A549 (cell line): ENCODE measurements around the gene GCK. TPM values are rescaled to one million over a fixed set of nuclear protein-coding genes. Genes with fewer than 3 reads are reported as not detected.

Experiments
- ATAC-seq, 2 experiments: fragments of 200-7000 bp in 1 of 2; fragments of >200 bp in 1 of 2; cut with Nextera tagmentation in 1 of 2; cut with Tn5 transposase in 1 of 2; 3 replicates each; pipeline versions ENCODE4 v1.8.0 to v1.9.1; 2018 to 2020; ENCODE audit warnings: mild to moderate bottlenecking in 1 of 2, moderate library complexity in 1 of 2
- CTCF ChIA-PET: fragments of 300-600 bp; sonication (Branson Sonifier 250); formaldehyde crosslinking; extraction: SDS; loops from one replicate; lab custom pipeline; 2021; ENCODE audit warnings: antibody characterized with exemption, inconsistent platforms; lab: Yijun Ruan, JAX
- POLR2A ChIA-PET: fragments of 350-600 bp; formaldehyde crosslinking; extraction: SDS; loops from one replicate; lab custom pipeline; 2021; ENCODE audit warnings: antibody characterized with exemption, inconsistent platforms; lab: Yijun Ruan, JAX
- DNase-seq, 2 experiments: peaks; one replicate each; pipeline versions ENCODE4 v3.0.0 to v3.0.0-alpha.2; 2011 to 2016; ENCODE audit warnings: low read depth in 1 of 2, low spot score in 1 of 2
- FAIRE-seq: peaks from 2 replicates; lab custom pipeline; 2011; peaks lifted over from hg19 to GRCh38; lab: Jason Lieb, UNC
- H3K27ac ChIP-seq, 2 experiments: fragments of >200 bp; sonication (Bioruptor Twin); formaldehyde crosslinking; 3 replicates each; pipeline ENCODE4 v1.5.1; 2016 to 2017
- H3K4me1 ChIP-seq: fragments of >200 bp; sonication (Bioruptor Twin); formaldehyde crosslinking; 3 replicates; pipeline ENCODE4 v1.6.1; 2016
- H3K4me2 ChIP-seq: fragments of >200 bp; sonication (Bioruptor Twin); formaldehyde crosslinking; 3 replicates; pipeline ENCODE4 v1.6.1; 2016
- H3K4me3 ChIP-seq: fragments of >200 bp; sonication (Bioruptor Twin); formaldehyde crosslinking; 3 replicates; pipeline ENCODE4 v1.5.1; 2016
- H3K9me3 ChIP-seq: fragments of >200 bp; sonication (Bioruptor Twin); formaldehyde crosslinking; 3 replicates; pipeline ENCODE4 v1.6.1; 2016
- CBX2 ChIP-seq: fragments of 200-600 bp; sonication (generic); IDR thresholded peaks from 2 replicates; pipeline ENCODE4 v1.6.1; 2016; ENCODE audit warnings: low read depth, mild to moderate bottlenecking, borderline replicate concordance
- CBX8 ChIP-seq: fragments of 200-600 bp; sonication (generic); IDR thresholded peaks from 2 replicates; pipeline ENCODE4 v1.6.1; 2016
- CEBPB ChIP-seq, 2 experiments: fragments of >200 bp in 1 of 2; sonication (Bioruptor Twin) in 1 of 2; formaldehyde crosslinking in 1 of 2; IDR thresholded peaks; 2 replicates each; pipeline ENCODE4 v1.6.1; 2012 to 2016
- ESRRA ChIP-seq: fragments of 150-350 bp; IDR thresholded peaks from 2 replicates; pipeline ENCODE4 v1.6.1; 2014; ENCODE audit warnings: mild to moderate bottlenecking, low read length, borderline replicate concordance
- FOSB ChIP-seq: fragments of 250-450 bp; sonication (Bioruptor Pico); IDR thresholded peaks from 2 replicates; pipeline ENCODE4 v1.5.0; 2020; ENCODE audit warnings: mild to moderate bottlenecking, moderate library complexity
- FOXS1 ChIP-seq: fragments of 250-450 bp; sonication (Bioruptor Pico); IDR thresholded peaks from 2 replicates; pipeline ENCODE4 v1.5.0; 2020; ENCODE audit warnings: mild to moderate bottlenecking, moderate library complexity
- HES2 ChIP-seq: fragments of >200 bp; sonication (Bioruptor Twin); formaldehyde crosslinking; IDR thresholded peaks from 2 replicates; pipeline ENCODE4 v1.6.1; 2016
- HEYL ChIP-seq: fragments of 250-450 bp; sonication (Bioruptor Pico); IDR thresholded peaks from 2 replicates; pipeline ENCODE4 v1.8.0; 2021; ENCODE audit warnings: mild to moderate bottlenecking, moderate library complexity
- JUN ChIP-seq, 2 experiments: fragments of >200 bp; sonication (Bioruptor Twin); formaldehyde crosslinking; IDR thresholded peaks; 2 replicates in 1 of 2; 3 replicates in 1 of 2; pipeline ENCODE4 v1.6.1; 2016 to 2017
- MAFK ChIP-seq: fragments of 450-650 bp; IDR thresholded peaks from 2 replicates; pipeline ENCODE4 v1.6.1; 2014; ENCODE audit not compliant: partially characterized antibody
- NFE2L2 ChIP-seq: fragments of 150-350 bp; conservative IDR thresholded peaks from 2 replicates; pipeline ENCODE4 v1.6.1; 2014; ENCODE audit warnings: low read length
- POLR2A ChIP-seq: IDR thresholded peaks from 2 replicates; pipeline ENCODE4 v1.6.1; 2012; ENCODE audit warnings: mild to moderate bottlenecking, low read length
- REST ChIP-seq: fragments of 200-600 bp; sonication (generic); IDR thresholded peaks from 2 replicates; pipeline ENCODE4 v1.6.1; 2016; ENCODE audit warnings: antibody characterized with exemption, mild to moderate bottlenecking, moderate library complexity
- RNF2 ChIP-seq: fragments of 200-600 bp; sonication (generic); IDR thresholded peaks from 2 replicates; pipeline ENCODE4 v1.6.1; 2016; ENCODE audit warnings: low read depth, mild to moderate bottlenecking, antibody characterized with exemption, moderate library complexity, borderline replicate concordance
- SMC3 ChIP-seq: fragments of >200 bp; sonication (Bioruptor Twin); formaldehyde crosslinking; IDR thresholded peaks from 3 replicates; pipeline ENCODE4 v1.6.1; 2018; ENCODE audit warnings: inconsistent platforms
- SREBF2 ChIP-seq: fragments of 450-650 bp; IDR thresholded peaks from 2 replicates; pipeline ENCODE4 v1.6.1; 2014; ENCODE audit warnings: mild to moderate bottlenecking, moderate library complexity
- ZC3H11A ChIP-seq: fragments of 450-650 bp; IDR thresholded peaks from 2 replicates; pipeline ENCODE4 v1.6.1; 2014; ENCODE audit warnings: antibody characterized with exemption, mild to moderate bottlenecking
- ZFP36 ChIP-seq: fragments of 450-650 bp; IDR thresholded peaks from 2 replicates; pipeline ENCODE4 v1.6.1; 2014; ENCODE audit warnings: borderline replicate concordance; ENCODE audit not compliant: partially characterized antibody
- WGBS: methylation state at CpG from one replicate; pipeline ENCODE4 v1.1.6; 2017; ENCODE audit errors: missing lambda C conversion rate; 5-methylcytosine and 5-hydroxymethylcytosine counted together
- polyA plus RNA-seq, 4 experiments: library from polyadenylated mRNA; depleted of rRNA in 3 of 4; stranded (reverse); fragments of >200 nt; fragmentation: RNase III in 1 of 4; extraction: RNeasy Plus Mini Kit Qiagen cat#74134 plus additional on column Dnase treatment in 1 of 4; gene quantifications; 2 replicates in 3 of 4; 3 replicates in 1 of 4; pipeline ENCODE4 v1.2.3, GENCODE V29; 2011 to 2017

The GCK gene
- polyA plus RNA-seq, 2 of the 4 experiments (the other 2 are of a cell fraction): 0.12 TPM; not detected in 1

GRCh38 chr7:44212018-44212417 is 22.8 kb upstream of the GCK start:
- ChIA-PET CTCF (no interaction called here), POLR2A (no interaction called here)
- H3K9me3 ChIP-seq: no peaks in the 10 kb centered on the region

GRCh38 chr7:44211126-44211675 is 22.0 kb upstream of the GCK start:
- H3K27ac ChIP-seq: no peak overlapping the region
- DNase-seq (no peak), ATAC-seq (no peak), FAIRE-seq (no peak)
- TF ChIP-seq MAFK: peak; percentile 83
- TF ChIP-seq JUN (IDR thresholded peaks at IDR 0.05): no peak
- no peak for TF ChIP-seq SMC3
- TF ChIP-seq FOXS1 (CRISPR knock-in tag): no peak
- H3K4me2 ChIP-seq: no peak overlapping the region
- no peaks in the 10 kb centered on the region for H3K4me1 ChIP-seq
- POLR2A ChIA-PET: no interaction called here
- no peak overlapping the region for H3K4me3 ChIP-seq
- no peaks in the 10 kb centered on the region for H3K9me3 ChIP-seq
- CTCF ChIA-PET: interaction anchor here (0.6 to 1.1 kb wide), 5 partner anchors 10 to 245 kb away, joined by 3 read pairs; partner anchors contain the start of gene POLD2
- WGBS: 95% methylated on average over 10 of the region's 10 CpGs

More at GRCh38 chr7:44212018-44212417, 22.8 kb upstream of the GCK start:
- 92% methylated on average over 6 of the region's 6 CpGs for WGBS
- no peak overlapping the region for H3K27ac ChIP-seq
- H3K4me3 ChIP-seq: no peak overlapping the region
- no peak for TF ChIP-seq FOSB (CRISPR knock-in tag)
- TF ChIP-seq HES2: no peak
- no peak for TF ChIP-seq ESRRA
- ATAC-seq: no peak
- H3K4me1 ChIP-seq: no peaks in the 10 kb centered on the region
- FAIRE-seq: no peak
- H3K4me2 ChIP-seq: no peak overlapping the region
- DNase-seq: no peak

- FAIRE-seq (no peak), DNase-seq (no peak)
- H3K9me3 ChIP-seq: no peaks in the 10 kb centered on the region
- H3K4me3 ChIP-seq: no peak overlapping the region
- no peak overlapping the region for H3K27ac ChIP-seq
- no peaks in the 10 kb centered on the region for H3K4me1 ChIP-seq
- ChIA-PET CTCF (interaction anchor here (0.7 to 3.5 kb wide), 2 partner anchors 13 to 712 kb away, joined by 3 to 12 read pairs; no protein-coding TSS in a partner anchor), POLR2A (no interaction called here)
- 95% methylated on average over 5 of the region's 5 CpGs for WGBS
- TF ChIP-seq FOXS1 (CRISPR knock-in tag) (no peak), SREBF2 (no peak)
- TF ChIP-seq, all 56 proteins: peak for 0
- ATAC-seq: no peak
- no peak overlapping the region for H3K4me2 ChIP-seq
These were observed 20.9 kb upstream of the GCK start for GRCh38 chr7:44210107-44210506.

- no peak for TF ChIP-seq CEBPB (IDR thresholded peaks at IDR 0.05)
- TF ChIP-seq REST: no peak
- no peak for TF ChIP-seq CBX2
- TF ChIP-seq CBX8: no peak
- TF ChIP-seq ZFP36: no peak
- TF ChIP-seq ZC3H11A: no peak
- TF ChIP-seq NFE2L2: no peak
- TF ChIP-seq POLR2A: no peak
- TF ChIP-seq HEYL (CRISPR knock-in tag): no peak
- no peak for TF ChIP-seq RNF2
- DNase-seq: no peak
- Histone ChIP-seq H3K4me1 (no peaks in the 10 kb centered on the region), H3K4me3 (no peak overlapping the region), H3K4me2 (no peak overlapping the region), H3K27ac (no peak overlapping the region), H3K9me3 (no peaks in the 10 kb centered on the region)
- CTCF ChIA-PET: interaction anchor here (1.2 to 3.5 kb wide), 4 partner anchors 11 to 77 kb away, joined by 4 to 12 read pairs (median 6); no protein-coding TSS in a partner anchor
- no peak for FAIRE-seq
- WGBS: 91% methylated on average over 7 of the region's 7 CpGs
- POLR2A ChIA-PET: no interaction called here
- ATAC-seq: no peak
These were observed 18.8 kb upstream of the GCK start for GRCh38 chr7:44208085-44208484.
